Trophoblast cell (in vitro differentiated cells and primary cell): Measurements from ENCODE around the gene RAB14.

Experiments
- DNase-seq, 2 donors: peaks; one replicate each; pipeline ENCODE4 v3.0.0-alpha.2; 2016
- H2AFZ ChIP-seq: 2 replicates; pipeline ENCODE4 v1.6.1; 2013; ENCODE audit warnings: low read length, moderate library complexity, mild to moderate bottlenecking; ENCODE audit not compliant: insufficient read depth, poor library complexity
- H2AK5ac ChIP-seq: 2 replicates; pipeline ENCODE4 v1.6.1; 2013; ENCODE audit warnings: mild to moderate bottlenecking, low read length
- H2BK120ac ChIP-seq: 2 replicates; pipeline ENCODE4 v1.6.1; 2013; ENCODE audit warnings: low read length, mild to moderate bottlenecking, moderate library complexity; ENCODE audit not compliant: insufficient read depth, poor library complexity
- H2BK12ac ChIP-seq: 2 replicates; pipeline ENCODE4 v1.6.1; 2013; ENCODE audit warnings: mild to moderate bottlenecking, low read length, moderate library complexity
- H2BK5ac ChIP-seq: 2 replicates; pipeline ENCODE4 v1.6.1; 2013; ENCODE audit warnings: low read length, low read depth, moderate library complexity, mild to moderate bottlenecking; ENCODE audit not compliant: poor library complexity
- H3K14ac ChIP-seq: 2 replicates; pipeline ENCODE4 v1.6.1; 2013; ENCODE audit warnings: mild to moderate bottlenecking, low read length
- H3K18ac ChIP-seq: 2 replicates; pipeline ENCODE4 v1.6.1; 2013; ENCODE audit warnings: mild to moderate bottlenecking, low read length
- H3K23ac ChIP-seq: 2 replicates; pipeline ENCODE4 v1.6.1; 2013; ENCODE audit warnings: low read length
- H3K27ac ChIP-seq: 2 replicates; pipeline ENCODE4 v1.5.1; 2013; ENCODE audit warnings: low read depth, mild to moderate bottlenecking, inconsistent platforms, low read length, moderate library complexity
- H3K27me3 ChIP-seq: 2 replicates; pipeline ENCODE4 v1.6.1; 2013; ENCODE audit warnings: inconsistent platforms, mild to moderate bottlenecking, low read length, moderate library complexity; ENCODE audit not compliant: insufficient read depth
- H3K36me3 ChIP-seq, 2 experiments: 1 replicate in 1 of 2; 2 replicates in 1 of 2; pipeline ENCODE4 v1.6.1; 2013; ENCODE audit warnings: low read length in 2 of 2, mild to moderate bottlenecking in 2 of 2, moderate library complexity in 1 of 2; ENCODE audit not compliant: insufficient read depth in 2 of 2, control insufficient read depth in 1 of 2
- H3K4ac ChIP-seq: 2 replicates; pipeline ENCODE4 v1.6.1; 2013; ENCODE audit warnings: low read depth, mild to moderate bottlenecking, low read length, moderate library complexity
- H3K4me1 ChIP-seq, 2 experiments: 1 replicate in 1 of 2; 2 replicates in 1 of 2; pipeline ENCODE4 v1.6.1; 2013; ENCODE audit warnings: low read length in 2 of 2, mild to moderate bottlenecking in 2 of 2, moderate library complexity in 1 of 2; ENCODE audit not compliant: insufficient read depth in 2 of 2, control insufficient read depth in 1 of 2
- H3K4me2 ChIP-seq: 2 replicates; pipeline ENCODE4 v1.6.1; 2013; ENCODE audit warnings: inconsistent platforms, mild to moderate bottlenecking, low read length, moderate library complexity
- H3K4me3 ChIP-seq: 2 replicates; pipeline ENCODE4 v1.5.1; 2013; ENCODE audit warnings: mild to moderate bottlenecking, low read depth, low read length, inconsistent platforms
- H3K79me1 ChIP-seq: one replicate; pipeline ENCODE4 v1.6.1; 2013; ENCODE audit warnings: low read length
- H3K79me2 ChIP-seq: 2 replicates; pipeline ENCODE4 v1.6.1; 2013; ENCODE audit warnings: low read length, mild to moderate bottlenecking; ENCODE audit not compliant: control insufficient read depth, insufficient read depth, poor library complexity
- H3K9ac ChIP-seq: 2 replicates; pipeline ENCODE4 v1.6.1; 2013; ENCODE audit warnings: mild to moderate bottlenecking, low read length
- H3K9me3 ChIP-seq: 2 replicates; pipeline ENCODE4 v1.6.1; 2013; ENCODE audit warnings: low read depth, mild to moderate bottlenecking, control low read depth, inconsistent platforms, low read length; ENCODE audit not compliant: insufficient read depth
- H4K12ac ChIP-seq: 2 replicates; pipeline ENCODE4 v1.6.1; 2013; ENCODE audit warnings: low read depth, mild to moderate bottlenecking, low read length, moderate library complexity
- H4K8ac ChIP-seq: 2 replicates; pipeline ENCODE4 v1.6.1; 2013; ENCODE audit warnings: low read depth, mild to moderate bottlenecking, low read length, moderate library complexity
- H4K91ac ChIP-seq: one replicate; pipeline ENCODE4 v1.6.1; 2013; ENCODE audit warnings: low read depth, mild to moderate bottlenecking, low read length, moderate library complexity
- WGBS: extraction: QIAGEN DNeasy Blood & Tissue Kit; methylation state at CpG from one replicate; pipeline ENCODE4 v1.1.7; 2013; ENCODE audit warnings: missing lambda C conversion rate; ENCODE audit not compliant: insufficient read length, insufficient coverage; ENCODE audit errors: extremely low coverage; 5-methylcytosine and 5-hydroxymethylcytosine counted together

RAB14 gene

GRCh38 chr9:121237916-121238315 is 36.2 kb upstream of the RAB14 start:
- no peak overlapping the region for H3K4me2 ChIP-seq
- WGBS: no CpG with 5 or more reads among the region's 3 CpGs
- no peaks in the 10 kb centered on the region for H3K79me2 ChIP-seq
- no peak overlapping the region for H3K14ac ChIP-seq
- no peak overlapping the region for H3K27ac ChIP-seq
- H3K27me3 ChIP-seq: no peaks in the 10 kb centered on the region
- no peaks in the 10 kb centered on the region for H3K9me3 ChIP-seq
- no peak overlapping the region for H3K4me3 ChIP-seq
- H2AK5ac ChIP-seq: no peak overlapping the region
- H3K4ac ChIP-seq: no peak overlapping the region
- H3K79me1 ChIP-seq: no peaks in the 10 kb centered on the region
- no peak overlapping the region for H2BK5ac ChIP-seq
- no peak overlapping the region for H2BK120ac ChIP-seq
- H3K9ac ChIP-seq: no peak overlapping the region
- no peaks in the 10 kb centered on the region for H3K4me1 ChIP-seq
- H3K36me3 ChIP-seq: no peaks in the 10 kb centered on the region
- H4K8ac ChIP-seq: no peak overlapping the region
- no peak for DNase-seq
- no peak overlapping the region for H4K91ac ChIP-seq
- H2BK12ac ChIP-seq: no peak overlapping the region
- no peak overlapping the region for H3K18ac ChIP-seq
- no peak overlapping the region for H3K23ac ChIP-seq
- H4K12ac ChIP-seq: no peak overlapping the region
- no peak overlapping the region for H2AFZ ChIP-seq

- Histone ChIP-seq H3K4me3 (no peak overlapping the region), H3K9me3 (no peaks in the 10 kb centered on the region), H3K79me1 (no peaks in the 10 kb centered on the region), H2BK120ac (no peak overlapping the region), H3K79me2 (no peaks in the 10 kb centered on the region), H4K12ac (no peak overlapping the region), H3K9ac (no peak overlapping the region), H3K4ac (no peak overlapping the region), H2BK5ac (no peak overlapping the region), H3K36me3 (no peaks in the 10 kb centered on the region), H4K91ac (no peak overlapping the region), H3K23ac (no peak overlapping the region), H3K27ac (no peak overlapping the region), H2BK12ac (no peak overlapping the region), H3K4me1 (no peaks in the 10 kb centered on the region), H3K18ac (no peak overlapping the region), H2AK5ac (no peak overlapping the region), H4K8ac (no peak overlapping the region), H3K4me2 (no peak overlapping the region), H2AFZ (no peak overlapping the region), H3K27me3 (no peaks in the 10 kb centered on the region), H3K14ac (no peak overlapping the region)
- no peak for DNase-seq
- WGBS: no CpG with 5 or more reads among the region's 5 CpGs
Measured at GRCh38 chr9:121235512-121235911, 33.8 kb upstream of the RAB14 start.

DNA sequence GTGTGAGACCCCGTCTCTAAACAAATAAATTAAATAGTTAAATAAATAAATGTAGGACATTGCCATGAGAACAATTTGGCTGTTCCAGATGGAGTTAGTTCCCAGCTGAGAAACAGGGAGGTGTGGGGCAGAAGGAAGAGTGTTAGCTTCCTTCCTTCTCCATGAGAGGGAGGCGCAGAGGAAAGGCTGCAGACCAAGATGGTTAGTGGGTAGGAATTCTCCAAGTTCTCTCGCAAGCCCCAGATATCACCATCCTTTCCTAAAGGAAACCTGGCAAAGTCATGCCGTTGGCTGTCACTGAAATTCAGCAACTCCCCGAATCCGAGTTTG is 33.1 kb upstream of the RAB14 start:
- H3K4ac ChIP-seq: no peak overlapping the region
- H2BK120ac ChIP-seq: no peak overlapping the region
- H2BK12ac ChIP-seq: no peak overlapping the region
- H3K9ac ChIP-seq: no peak overlapping the region
- H3K14ac ChIP-seq: no peak overlapping the region
- H4K91ac ChIP-seq: no peak overlapping the region
- H3K27ac ChIP-seq: no peak overlapping the region
- no peak overlapping the region for H3K23ac ChIP-seq
- no peak overlapping the region for H2AFZ ChIP-seq
- H3K79me2 ChIP-seq: no peaks in the 10 kb centered on the region
- H4K12ac ChIP-seq: no peak overlapping the region
- H3K4me3 ChIP-seq: no peak overlapping the region
- no peaks in the 10 kb centered on the region for H3K9me3 ChIP-seq
- no CpG with 5 or more reads among the region's 6 CpGs for WGBS
- no peaks in the 10 kb centered on the region for H3K36me3 ChIP-seq
- H2BK5ac ChIP-seq: no peak overlapping the region
- H2AK5ac ChIP-seq: no peak overlapping the region
- no peak overlapping the region for H3K4me2 ChIP-seq
- no peaks in the 10 kb centered on the region for H3K79me1 ChIP-seq
- H3K27me3 ChIP-seq: no peaks in the 10 kb centered on the region
- no peak overlapping the region for H3K18ac ChIP-seq
- no peak overlapping the region for H4K8ac ChIP-seq
- DNase-seq: no peak
- H3K4me1 ChIP-seq: no peaks in the 10 kb centered on the region

- Histone ChIP-seq H2AFZ (no peak overlapping the region), H3K4me2 (no peak overlapping the region), H3K27ac (no peak overlapping the region), H4K8ac (no peak overlapping the region), H3K79me1 (no peaks in the 10 kb centered on the region), H3K23ac (no peak overlapping the region), H4K91ac (no peak overlapping the region), H3K9me3 (no peaks in the 10 kb centered on the region), H2BK12ac (no peak overlapping the region), H3K27me3 (no peaks in the 10 kb centered on the region), H2AK5ac (no peak overlapping the region), H3K9ac (no peak overlapping the region), H3K4me3 (no peak overlapping the region), H3K36me3 (no peaks in the 10 kb centered on the region), H3K79me2 (no peaks in the 10 kb centered on the region), H2BK120ac (no peak overlapping the region), H2BK5ac (no peak overlapping the region), H4K12ac (no peak overlapping the region), H3K18ac (no peak overlapping the region), H3K4ac (no peak overlapping the region), H3K4me1 (no peaks in the 10 kb centered on the region), H3K14ac (no peak overlapping the region)
- peak; percentile 39 to 69 for DNase-seq
- WGBS: no CpG with 5 or more reads among the region's 11 CpGs
Measured at GRCh38 chr9:121233906-121234831, 32.5 kb upstream of the RAB14 start.
